ENCODE measurements around the gene CXCL10. TPM values are rescaled to one million over a fixed set of nuclear protein-coding genes. Genes with fewer than 3 reads are reported as not detected.

The CXCL10 gene
- total RNA-seq, 2 experiments from 2014 or later, result 2.1 to 3.0 TPM

DNA sequence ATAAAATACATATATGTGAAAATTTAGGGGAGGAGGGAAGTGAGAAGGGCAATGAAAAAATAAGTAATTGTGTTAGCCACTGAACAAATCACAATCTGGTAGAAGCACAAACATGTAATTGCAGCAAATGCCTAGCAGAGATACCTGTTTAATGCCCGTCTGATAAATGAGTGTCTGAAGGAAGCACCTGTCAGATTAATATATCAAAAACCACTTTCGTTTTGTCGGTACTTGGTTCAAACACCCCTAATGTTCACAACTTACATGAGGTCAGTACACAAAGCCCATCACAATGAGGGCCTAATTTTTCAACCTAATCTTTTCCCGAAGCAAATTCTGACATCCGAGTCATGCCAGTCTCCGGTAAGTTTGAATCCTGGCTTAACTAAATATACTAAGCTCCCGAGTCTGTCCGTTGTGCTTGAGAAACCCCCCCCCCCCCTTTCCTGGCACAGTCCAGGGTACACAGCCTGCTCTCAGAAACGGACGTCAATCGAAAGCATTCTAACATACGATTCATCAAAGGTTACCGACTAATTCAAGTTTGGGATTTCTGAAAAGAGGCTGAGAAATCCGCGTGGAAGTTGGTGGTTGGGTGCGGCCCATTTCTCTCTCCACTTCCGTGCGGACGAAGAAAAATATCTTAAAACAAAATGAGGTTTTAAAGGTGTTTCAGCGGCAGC, 33.3 kb downstream of the CXCL10 start:
- Mint-ChIP-seq H3K27ac (peak overlapping the region; percentile 82), H3K27me3 (peaks cover 6% of the 10 kb centered on the region), H3K4me3 (peak overlapping the region; percentile 87), H3K9me3 (no peaks in the 10 kb centered on the region), H3K36me3 (peaks cover 25% of the 10 kb centered on the region), H3K4me1 (peaks cover 29% of the 10 kb centered on the region)
- DNase-seq, result no peak

DNA sequence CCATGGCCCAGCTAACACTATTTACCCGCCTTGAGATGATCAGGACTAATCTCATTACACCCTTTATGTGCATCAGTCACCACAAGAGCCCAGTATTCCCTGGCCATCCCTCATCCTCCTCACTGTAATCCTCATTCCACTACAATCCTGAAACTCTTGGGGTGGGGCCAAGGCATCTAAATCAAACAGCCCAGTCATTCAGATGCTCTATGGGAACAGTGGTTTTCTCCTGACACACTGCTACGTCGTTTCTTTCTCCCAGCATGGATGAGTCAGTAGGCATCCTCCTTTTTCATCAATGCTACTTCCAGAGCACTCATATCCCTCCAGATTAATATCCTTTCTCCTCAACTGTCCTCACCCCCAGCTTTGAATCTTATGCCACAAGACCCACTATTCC, 38.2 kb downstream of the CXCL10 start:
- no peak for DNase-seq
- Mint-ChIP-seq H3K4me3 (no peak overlapping the region), H3K27me3 (no peaks in the 10 kb centered on the region), H3K9me3 (no peaks in the 10 kb centered on the region), H3K36me3 (peaks cover 36% of the 10 kb centered on the region), H3K4me1 (peaks cover 24% of the 10 kb centered on the region), H3K27ac (no peak overlapping the region)

DNA sequence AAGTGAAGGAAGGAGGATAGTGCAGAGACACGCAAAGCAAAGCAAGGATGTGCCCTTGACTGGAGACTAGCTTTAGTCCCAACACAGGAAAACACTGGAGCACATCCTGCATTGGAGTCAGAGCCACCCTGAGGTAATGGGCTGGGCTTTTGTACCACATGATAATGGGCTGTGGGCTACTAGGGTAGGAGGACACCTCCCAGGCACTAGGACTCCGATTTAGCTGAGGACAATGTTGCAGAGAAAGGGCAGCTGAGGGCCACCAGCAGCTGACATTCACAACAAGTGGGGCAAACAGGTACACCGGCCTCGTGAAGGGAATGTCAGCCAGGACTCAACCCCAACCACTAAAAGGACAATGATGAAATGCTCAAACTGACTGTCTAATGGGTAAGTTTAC, 42.7 kb downstream of the CXCL10 start:
- peaks cover 34% of the 10 kb centered on the region for H3K36me3 Mint-ChIP-seq
- no peaks in the 10 kb centered on the region for H3K4me1 Mint-ChIP-seq
- no peaks in the 10 kb centered on the region for H3K9me3 Mint-ChIP-seq
- no peak overlapping the region for H3K4me3 Mint-ChIP-seq
- no peaks in the 10 kb centered on the region for H3K27me3 Mint-ChIP-seq
- no peak for DNase-seq
- no peak overlapping the region for H3K27ac Mint-ChIP-seq

DNA sequence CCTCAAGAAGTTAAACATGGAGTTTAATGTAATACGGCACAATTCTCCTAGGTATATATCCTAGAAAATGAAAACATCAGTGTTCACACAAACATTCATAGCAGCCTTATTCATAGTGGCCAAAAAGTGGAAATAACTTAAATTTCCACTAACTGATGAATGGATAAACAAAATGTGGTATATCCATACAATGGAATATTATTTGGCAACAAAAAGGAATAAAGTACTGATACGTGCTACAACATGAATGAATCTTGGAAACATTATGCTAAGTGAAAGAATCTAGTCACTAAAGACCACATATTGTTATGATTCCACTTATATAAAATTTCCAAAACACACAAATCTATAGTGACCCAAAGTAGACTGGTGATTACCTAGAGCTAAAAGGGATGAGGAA, 47.1 kb downstream of the CXCL10 start:
- Mint-ChIP-seq H3K4me1 (no peaks in the 10 kb centered on the region), H3K27me3 (no peaks in the 10 kb centered on the region), H3K36me3 (peaks cover 41% of the 10 kb centered on the region), H3K4me3 (no peak overlapping the region), H3K9me3 (no peaks in the 10 kb centered on the region), H3K27ac (no peak overlapping the region)
- no peak for DNase-seq

DNA sequence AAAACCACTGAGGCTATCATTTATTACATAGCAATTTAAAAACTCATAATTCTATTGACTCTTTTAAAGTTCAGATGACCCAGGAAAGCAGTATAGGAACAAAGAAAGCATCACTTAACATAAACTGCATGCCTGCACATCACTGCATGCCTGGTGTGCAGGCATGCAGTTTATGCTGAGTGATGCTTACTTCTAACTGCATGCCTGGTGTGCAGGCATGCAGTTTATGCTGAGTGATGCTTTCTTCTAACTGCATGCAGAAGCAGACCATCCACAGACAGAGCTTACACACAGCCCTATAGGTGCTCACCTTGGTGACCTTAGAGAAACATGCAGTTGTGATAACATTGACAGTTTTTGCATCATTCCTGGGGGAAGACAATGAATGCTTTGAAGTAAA, 49.5 kb downstream of the CXCL10 start:
- peaks cover 41% of the 10 kb centered on the region for H3K36me3 Mint-ChIP-seq

More for the DNA sequence above, 49.5 kb downstream of the CXCL10 start:
- Mint-ChIP-seq H3K9me3 (no peaks in the 10 kb centered on the region), H3K4me3 (no peak overlapping the region), H3K27me3 (no peaks in the 10 kb centered on the region), H3K4me1 (no peaks in the 10 kb centered on the region), H3K27ac (no peak overlapping the region)
- no peak for DNase-seq

Other genes starting within 250 kb of the CXCL10 start
- gene PPEF2, start 121.0 kb downstream of the CXCL10 start, total RNA-seq, result not detected
- 10 to 100 TPM; 31.9 to 36.5 TPM for gene NAAA, start 82.5 kb downstream of the CXCL10 start, total RNA-seq
- 10 to 100 TPM; 70.9 to 72.0 TPM for gene SDAD1, start 32.6 kb downstream of the CXCL10 start, total RNA-seq
- 1 to 10 TPM; 2.2 to 2.7 TPM for gene CXCL9, start 16.0 kb downstream of the CXCL10 start, total RNA-seq
- gene CXCL11, start 12.6 kb upstream of the CXCL10 start, total RNA-seq, result under 1 TPM; 0.30 to 0.60 TPM
- gene ART3, start 51.2 kb upstream of the CXCL10 start, total RNA-seq, result under 1 TPM in 1 of 2 experiments, not detected in 1; 0.60 TPM
- 10 to 100 TPM; 72.1 to 76.2 TPM for gene NUP54, start 124.9 kb upstream of the CXCL10 start, total RNA-seq
- gene SCARB2, start 190.3 kb upstream of the CXCL10 start, total RNA-seq, result 1 to 10 TPM; 2.9 to 4.3 TPM
- not detected for gene FAM47E, start 228.2 kb upstream of the CXCL10 start, total RNA-seq

All from activated naive CD8-positive, alpha-beta T cell treated with anti-CD3 and anti-CD28 coated beads for 36 hours (primary cell).